ENCODE data around the gene DEFB131A.
"Not testable (repeated sequence)": the region's sequence is repeated elsewhere in the genome, so short reads cannot be mapped to it uniquely, and the experiment has no call there.

GRCh38 chr4:9436728-9437127 is 7.5 kb upstream of the DEFB131A start:
- TF ChIP-seq, protein P1, sequence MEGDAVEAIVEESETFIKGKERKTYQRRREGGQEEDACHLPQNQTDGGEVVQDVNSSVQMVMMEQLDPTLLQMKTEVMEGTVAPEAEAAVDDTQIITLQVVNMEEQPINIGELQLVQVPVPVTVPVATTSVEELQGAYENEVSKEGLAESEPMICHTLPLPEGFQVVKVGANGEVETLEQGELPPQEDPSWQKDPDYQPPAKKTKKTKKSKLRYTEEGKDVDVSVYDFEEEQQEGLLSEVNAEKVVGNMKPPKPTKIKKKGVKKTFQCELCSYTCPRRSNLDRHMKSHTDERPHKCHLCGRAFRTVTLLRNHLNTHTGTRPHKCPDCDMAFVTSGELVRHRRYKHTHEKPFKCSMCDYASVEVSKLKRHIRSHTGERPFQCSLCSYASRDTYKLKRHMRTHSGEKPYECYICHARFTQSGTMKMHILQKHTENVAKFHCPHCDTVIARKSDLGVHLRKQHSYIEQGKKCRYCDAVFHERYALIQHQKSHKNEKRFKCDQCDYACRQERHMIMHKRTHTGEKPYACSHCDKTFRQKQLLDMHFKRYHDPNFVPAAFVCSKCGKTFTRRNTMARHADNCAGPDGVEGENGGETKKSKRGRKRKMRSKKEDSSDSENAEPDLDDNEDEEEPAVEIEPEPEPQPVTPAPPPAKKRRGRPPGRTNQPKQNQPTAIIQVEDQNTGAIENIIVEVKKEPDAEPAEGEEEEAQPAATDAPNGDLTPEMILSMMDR (IDR thresholded peaks at IDR 0.05): not testable (repeated sequence)
- TF ChIP-seq POLR2AphosphoS5, EP300, POLR2A (IDR thresholded peaks at IDR 0.05): not testable (repeated sequence)

Measured in suprapubic skin (tissue), 4 donors.